Measurements from ENCODE around the gene IGF2R.
"Not testable (repeated sequence)": the region's sequence is repeated elsewhere in the genome, so short reads cannot be mapped to it uniquely, and the experiment has no call there.

Gene IGF2R

GRCh38 chr6:160095146-160095845 is 126.4 kb downstream of the IGF2R start:
- DNase-seq (ENCODE audit: low read depth): no peak

GRCh38 chr6:160101277-160102205 is 132.7 kb downstream of the IGF2R start:
- no peak for DNase-seq (ENCODE audit: low read depth)

GRCh38 chr6:160102399-160102798 is 133.5 kb downstream of the IGF2R start:
- no peak for DNase-seq (ENCODE audit: low read depth)

GRCh38 chr6:160102956-160103824 is 134.3 kb downstream of the IGF2R start:
- peak; percentile 13 for DNase-seq (ENCODE audit: low read depth)

GRCh38 chr6:160103825-160104100 is 134.9 kb downstream of the IGF2R start:
- DNase-seq (ENCODE audit: low read depth): no peak

- no peak for DNase-seq (ENCODE audit: low read depth)
Observed at GRCh38 chr6:160104821-160105517, 136.1 kb downstream of the IGF2R start.

- DNase-seq (ENCODE audit: low read depth): no peak
Observed at GRCh38 chr6:160106010-160106409, 137.1 kb downstream of the IGF2R start.

GRCh38 chr6:160106701-160107100 is 137.8 kb downstream of the IGF2R start:
- no peak for DNase-seq (ENCODE audit: low read depth)

- no peak for DNase-seq (ENCODE audit: low read depth)
Observed at GRCh38 chr6:160108077-160108476, 139.2 kb downstream of the IGF2R start.

GRCh38 chr6:160110586-160111123 is 141.8 kb downstream of the IGF2R start:
- DNase-seq (ENCODE audit: low read depth): no peak

- DNase-seq (ENCODE audit: low read depth): no peak
Observed at GRCh38 chr6:160111806-160112205, 142.9 kb downstream of the IGF2R start.

GRCh38 chr6:160112628-160113299 is 143.9 kb downstream of the IGF2R start:
- no peak for DNase-seq (ENCODE audit: low read depth)

GRCh38 chr6:160114536-160114935 is 145.7 kb downstream of the IGF2R start:
- DNase-seq (ENCODE audit: low read depth): not testable (repeated sequence)

GRCh38 chr6:160115421-160115820 is 146.5 kb downstream of the IGF2R start:
- no peak for DNase-seq (ENCODE audit: low read depth)

- DNase-seq (ENCODE audit: low read depth): no peak
Observed at GRCh38 chr6:160116411-160116810, 147.5 kb downstream of the IGF2R start.

GRCh38 chr6:160117137-160117536 is 148.3 kb downstream of the IGF2R start:
- DNase-seq (ENCODE audit: low read depth): no peak

- DNase-seq (ENCODE audit: low read depth): no peak
Observed at GRCh38 chr6:160118620-160119229, 149.8 kb downstream of the IGF2R start.

- no peak for DNase-seq (ENCODE audit: low read depth)
Observed at GRCh38 chr6:160120087-160120486, 151.2 kb downstream of the IGF2R start.

- DNase-seq (ENCODE audit: low read depth): no peak
Observed at GRCh38 chr6:160121558-160121957, 152.7 kb downstream of the IGF2R start, which contains the start of gene SLC22A1. Gene SLC22A1, plus strand, starts transcription at chr6:160121815. Its CDS starts 121 bp downstream, at chr6:160121936.

GRCh38 chr6:160121981-160122380 is 153.1 kb downstream of the IGF2R start:
- no peak for DNase-seq (ENCODE audit: low read depth)

Data from fibroblast of the conjunctiva (primary cell).